Tibial artery (tissue), 4 donors: Measurements from ENCODE around the gene NUP210.

Experiments
- DNase-seq, 2 donors: peaks; one replicate each; pipeline ENCODE4 v3.0.0-alpha.2; 2019
- H3K27ac ChIP-seq, 2 donors: fragments of 200-600 bp; sonication (generic) in 1 of 2; 1 replicate in 1 of 2; 2 replicates in 1 of 2; pipeline ENCODE4 v1.5.1; 2018 to 2019; ENCODE audit warnings: mild to moderate bottlenecking in 1 of 2
- H3K27me3 ChIP-seq, 2 donors: fragments of 200-600 bp; sonication (generic) in 1 of 2; one replicate each; pipeline versions ENCODE4 v1.5.1 to v1.6.0; 2016 to 2019
- H3K36me3 ChIP-seq, 3 donors: fragments of 200-600 bp; sonication (generic) in 2 of 3; one replicate each; pipeline ENCODE4 v1.5.1; 2016 to 2019; ENCODE audit warnings: mild to moderate bottlenecking in 2 of 3
- H3K4me1 ChIP-seq, 4 donors: fragments of 200-600 bp; sonication (generic) in 2 of 4; 1 replicate in 3 of 4; 2 replicates in 1 of 4; pipeline ENCODE4 v1.5.1; 2016 to 2019
- H3K4me3 ChIP-seq, 2 donors: fragments of 200-600 bp; sonication (generic) in 1 of 2; 1 replicate in 1 of 2; 2 replicates in 1 of 2; pipeline ENCODE4 v1.5.1; 2018 to 2019; ENCODE audit warnings: mild to moderate bottlenecking in 2 of 2
- H3K9me3 ChIP-seq, 3 donors: fragments of 200-600 bp; sonication (generic) in 1 of 3; one replicate each; pipeline ENCODE4 v1.5.1; 2016 to 2019
- intact Hi-C: fragments of 100-400 bp; cut with DNase I; formaldehyde crosslinking; loops from one replicate; pipeline ENCODE4 v1.15.0; 2023; ENCODE audit warnings: low total_unique reads
- TF ChIP-seq, protein P1 (sequence below), 2 experiments: fragments of 200-600 bp in 1 of 2; fragments of 450-650 bp in 1 of 2; IDR thresholded peaks; one replicate each; pipeline ENCODE4 v1.5.1; 2017 to 2019; ENCODE audit warnings: antibody characterized with exemption in 2 of 2, mild to moderate bottlenecking in 1 of 2, moderate library complexity in 1 of 2

Gene NUP210

DNA sequence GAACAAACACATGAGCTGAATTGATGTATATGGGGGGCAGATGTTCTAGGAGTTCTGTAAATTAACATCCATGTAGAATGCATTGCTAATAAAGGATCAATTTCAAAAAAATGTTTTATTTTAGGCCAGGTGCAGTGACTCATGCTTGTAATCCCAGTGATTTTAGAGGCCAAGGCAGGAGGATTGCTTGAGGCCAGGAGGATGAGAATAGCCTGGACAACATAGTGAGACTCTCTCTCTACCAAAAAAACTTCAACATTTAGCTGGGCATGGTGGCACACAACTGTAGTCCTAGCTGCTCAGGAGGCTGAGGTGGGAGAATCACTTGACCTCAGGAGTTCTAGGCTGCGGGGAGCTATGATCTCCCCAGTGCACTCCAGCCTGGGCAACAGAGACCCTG lies 6.5 kb upstream of the NUP210 start:
- TF ChIP-seq, protein P1, sequence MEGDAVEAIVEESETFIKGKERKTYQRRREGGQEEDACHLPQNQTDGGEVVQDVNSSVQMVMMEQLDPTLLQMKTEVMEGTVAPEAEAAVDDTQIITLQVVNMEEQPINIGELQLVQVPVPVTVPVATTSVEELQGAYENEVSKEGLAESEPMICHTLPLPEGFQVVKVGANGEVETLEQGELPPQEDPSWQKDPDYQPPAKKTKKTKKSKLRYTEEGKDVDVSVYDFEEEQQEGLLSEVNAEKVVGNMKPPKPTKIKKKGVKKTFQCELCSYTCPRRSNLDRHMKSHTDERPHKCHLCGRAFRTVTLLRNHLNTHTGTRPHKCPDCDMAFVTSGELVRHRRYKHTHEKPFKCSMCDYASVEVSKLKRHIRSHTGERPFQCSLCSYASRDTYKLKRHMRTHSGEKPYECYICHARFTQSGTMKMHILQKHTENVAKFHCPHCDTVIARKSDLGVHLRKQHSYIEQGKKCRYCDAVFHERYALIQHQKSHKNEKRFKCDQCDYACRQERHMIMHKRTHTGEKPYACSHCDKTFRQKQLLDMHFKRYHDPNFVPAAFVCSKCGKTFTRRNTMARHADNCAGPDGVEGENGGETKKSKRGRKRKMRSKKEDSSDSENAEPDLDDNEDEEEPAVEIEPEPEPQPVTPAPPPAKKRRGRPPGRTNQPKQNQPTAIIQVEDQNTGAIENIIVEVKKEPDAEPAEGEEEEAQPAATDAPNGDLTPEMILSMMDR (IDR thresholded peaks at IDR 0.05) = no peak
- no peak for DNase-seq
- no peak overlapping the region for H3K27ac ChIP-seq
- no peaks in the 10 kb centered on the region for H3K36me3 ChIP-seq
- no peak overlapping the region for H3K4me3 ChIP-seq
- H3K9me3 ChIP-seq = no peaks in the 10 kb centered on the region
- intact Hi-C loops = no loop called here
- H3K4me1 ChIP-seq = no peaks in the 10 kb centered on the region
- H3K27me3 ChIP-seq = no peaks in the 10 kb centered on the region

DNA sequence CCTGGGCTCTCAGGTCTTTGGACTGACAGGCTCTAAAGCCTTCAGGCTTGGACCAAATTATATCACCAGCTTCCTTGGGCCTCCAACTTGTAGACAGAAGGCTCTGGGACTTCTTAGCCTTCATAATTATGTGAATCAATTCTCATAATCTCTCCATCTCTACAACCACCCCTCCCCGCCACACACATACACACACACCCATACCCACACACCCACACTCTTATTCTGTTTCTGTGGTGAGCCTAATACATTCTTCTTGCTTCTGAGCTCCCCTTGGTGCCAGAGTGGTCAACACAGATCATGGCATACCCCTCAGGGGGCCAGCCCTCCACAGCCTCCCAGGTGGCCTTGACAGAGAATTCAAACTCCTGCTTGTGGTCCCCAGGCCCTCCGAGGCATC lies 5.6 kb upstream of the NUP210 start:
- DNase-seq = no peak
- TF ChIP-seq, protein P1 (IDR thresholded peaks at IDR 0.05) = no peak
- Histone ChIP-seq H3K4me3 (no peak overlapping the region), H3K27me3 (peaks cover 0 to 2% of the 10 kb centered on the region in 2 donors), H3K4me1 (no peaks in the 10 kb centered on the region), H3K27ac (no peak overlapping the region), H3K36me3 (no peaks in the 10 kb centered on the region), H3K9me3 (no peaks in the 10 kb centered on the region)
- intact Hi-C loops = no loop called here

DNA sequence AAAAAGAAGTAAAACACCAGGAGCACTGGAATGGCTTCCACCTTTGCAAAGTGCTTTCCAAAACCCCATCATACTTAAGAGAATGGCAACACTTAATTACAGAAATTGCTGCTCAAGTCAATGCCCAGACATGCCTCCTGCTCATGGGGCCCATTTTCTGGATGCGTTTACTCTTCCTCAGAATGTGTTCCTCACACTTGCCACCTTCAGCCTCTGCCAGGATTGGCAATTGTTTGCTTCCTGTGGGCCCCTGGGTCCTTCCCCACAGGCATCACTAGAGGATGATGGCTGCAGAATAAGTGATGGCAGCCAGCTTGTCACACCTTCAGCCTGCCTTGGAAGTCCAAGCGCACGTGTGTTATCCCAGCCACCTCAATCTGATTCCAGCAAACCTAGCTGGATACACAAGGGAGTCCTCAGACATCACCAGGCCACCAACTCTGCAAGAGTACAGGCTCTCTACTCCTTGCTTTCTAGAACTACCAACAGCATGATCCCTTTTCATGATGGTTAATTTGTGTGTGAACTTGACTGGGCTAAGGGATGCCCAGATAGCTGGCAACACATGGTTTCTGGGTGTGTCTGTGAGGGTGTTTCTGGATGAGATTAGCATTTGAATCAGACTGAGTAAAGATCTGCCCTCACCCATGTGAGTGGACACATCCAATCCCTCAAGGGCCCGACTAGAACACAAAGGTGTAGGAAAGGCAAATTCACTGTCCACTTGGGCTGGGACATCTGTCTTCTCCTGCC lies 4.9 kb upstream of the NUP210 start:
- intact Hi-C loops = no loop called here
- H3K4me3 ChIP-seq = no peak overlapping the region
- H3K9me3 ChIP-seq = no peaks in the 10 kb centered on the region
- no peak overlapping the region for H3K27ac ChIP-seq
- peaks cover 0 to 6% (median 2%) of the 10 kb centered on the region in 4 donors for H3K4me1 ChIP-seq
- TF ChIP-seq, protein P1 (IDR thresholded peaks at IDR 0.05) = no peak
- no peaks in the 10 kb centered on the region for H3K36me3 ChIP-seq
- H3K27me3 ChIP-seq = peaks cover 0 to 7% of the 10 kb centered on the region in 2 donors
- DNase-seq = no peak

DNA sequence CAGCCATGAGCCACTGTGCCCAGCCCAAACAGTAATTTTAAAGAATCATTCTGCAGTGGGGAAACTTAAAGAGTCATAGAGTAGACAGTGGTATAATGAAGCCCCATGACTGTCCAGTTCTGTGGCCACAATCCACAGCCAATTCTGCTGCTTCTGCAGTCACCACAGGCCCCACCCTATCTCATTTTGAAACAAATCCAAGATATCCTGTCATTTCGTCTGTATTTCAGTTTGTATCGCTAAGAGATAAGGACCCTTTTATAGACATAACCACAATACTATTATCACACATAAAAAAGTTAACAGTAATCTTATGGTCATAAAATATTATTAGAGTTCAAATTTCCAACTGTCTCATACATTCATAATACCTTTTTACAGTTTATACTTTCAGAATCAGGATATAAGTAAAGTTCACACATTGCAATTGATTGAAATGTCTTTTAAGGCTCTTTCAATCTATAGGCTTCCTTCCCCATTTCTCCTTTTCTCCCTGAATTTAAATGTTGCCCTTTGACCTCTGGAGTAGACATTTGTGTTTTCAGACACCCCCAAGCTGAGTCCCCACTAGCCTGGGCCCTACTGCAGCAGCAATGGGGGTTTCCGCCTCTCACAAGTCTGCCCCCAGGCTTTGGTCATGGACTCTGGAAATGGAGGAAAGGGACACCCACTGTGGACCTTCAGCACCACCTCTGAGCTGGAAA lies 4.2 kb upstream of the NUP210 start:
- intact Hi-C loops = no loop called here
- no peaks in the 10 kb centered on the region for H3K36me3 ChIP-seq
- no peaks in the 10 kb centered on the region for H3K9me3 ChIP-seq

DNA sequence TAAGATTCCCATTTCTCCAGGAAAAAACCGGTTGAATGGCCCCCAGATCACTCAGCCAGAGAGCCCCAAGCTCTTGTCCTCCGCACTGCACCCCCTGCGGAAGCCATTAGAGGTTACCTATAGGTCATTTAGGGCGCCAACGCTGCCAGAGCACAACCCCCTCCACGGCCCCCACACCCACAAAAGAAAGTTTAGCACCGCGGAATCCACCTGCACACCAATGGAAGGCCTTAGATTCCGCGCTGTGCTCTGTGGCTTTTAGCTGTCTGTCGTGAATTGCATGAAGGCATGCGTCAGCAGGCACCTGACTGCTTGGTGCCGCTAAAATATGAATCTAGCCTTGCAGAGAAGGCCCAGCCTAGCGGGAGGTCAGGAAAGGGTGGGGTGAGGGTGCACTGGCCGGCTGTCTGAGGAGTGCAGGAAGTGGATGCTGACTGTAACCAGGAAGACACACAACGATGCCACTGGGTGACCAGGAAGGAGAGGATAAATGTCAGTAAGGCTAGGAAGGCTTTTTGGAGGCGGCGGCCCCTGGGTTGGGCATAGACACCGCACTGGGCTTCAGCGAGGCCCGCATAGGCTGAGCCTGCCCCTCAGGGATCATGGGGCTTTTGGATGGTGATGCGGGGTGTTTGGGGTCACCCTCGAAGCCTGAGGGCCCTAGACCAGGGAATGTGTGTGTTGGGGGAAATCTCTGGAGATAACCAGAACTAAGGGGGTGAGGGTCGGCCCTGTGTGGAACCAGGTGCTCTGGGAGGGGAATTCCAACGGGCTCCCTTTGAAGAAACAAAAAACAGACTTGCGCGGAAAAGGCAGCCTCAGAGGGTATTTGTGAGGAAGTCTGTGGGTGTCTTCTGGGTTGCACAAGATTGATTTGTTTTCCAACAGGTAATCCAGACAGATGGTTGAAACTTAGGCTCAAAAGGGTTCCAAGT lies 976 bp upstream of the NUP210 start:
- peak overlapping the region in 1 of 2 donors; percentile 55 for H3K4me3 ChIP-seq
- TF ChIP-seq, protein P1 (IDR thresholded peaks at IDR 0.05) = no peak
- peaks cover 0 to 18% (median 9%) of the 10 kb centered on the region in 4 donors for H3K4me1 ChIP-seq
- no peaks in the 10 kb centered on the region for H3K9me3 ChIP-seq
- no peak overlapping the region for H3K27ac ChIP-seq
- peaks cover 0 to 18% of the 10 kb centered on the region in 2 donors for H3K27me3 ChIP-seq
- intact Hi-C loops = no loop called here
- H3K36me3 ChIP-seq = no peaks in the 10 kb centered on the region
- no peak for DNase-seq

More for the DNA sequence above, 4.2 kb upstream of the NUP210 start:
- H3K4me3 ChIP-seq = no peak overlapping the region
- TF ChIP-seq, protein P1 (IDR thresholded peaks at IDR 0.05) = no peak
- peaks cover 0 to 14% (median 8%) of the 10 kb centered on the region in 4 donors for H3K4me1 ChIP-seq
- no peak overlapping the region for H3K27ac ChIP-seq
- H3K27me3 ChIP-seq = peaks cover 0 to 15% of the 10 kb centered on the region in 2 donors
- DNase-seq = no peak
